ENCODE data around the gene NEMF.
A peak's percentile ranks its signal among the peaks of the same experiment; 100 is the strongest.
"Not testable (repeated sequence)": the region's sequence is repeated elsewhere in the genome, so short reads cannot be mapped to it uniquely, and the experiment has no call there.

The NEMF gene, protein sequence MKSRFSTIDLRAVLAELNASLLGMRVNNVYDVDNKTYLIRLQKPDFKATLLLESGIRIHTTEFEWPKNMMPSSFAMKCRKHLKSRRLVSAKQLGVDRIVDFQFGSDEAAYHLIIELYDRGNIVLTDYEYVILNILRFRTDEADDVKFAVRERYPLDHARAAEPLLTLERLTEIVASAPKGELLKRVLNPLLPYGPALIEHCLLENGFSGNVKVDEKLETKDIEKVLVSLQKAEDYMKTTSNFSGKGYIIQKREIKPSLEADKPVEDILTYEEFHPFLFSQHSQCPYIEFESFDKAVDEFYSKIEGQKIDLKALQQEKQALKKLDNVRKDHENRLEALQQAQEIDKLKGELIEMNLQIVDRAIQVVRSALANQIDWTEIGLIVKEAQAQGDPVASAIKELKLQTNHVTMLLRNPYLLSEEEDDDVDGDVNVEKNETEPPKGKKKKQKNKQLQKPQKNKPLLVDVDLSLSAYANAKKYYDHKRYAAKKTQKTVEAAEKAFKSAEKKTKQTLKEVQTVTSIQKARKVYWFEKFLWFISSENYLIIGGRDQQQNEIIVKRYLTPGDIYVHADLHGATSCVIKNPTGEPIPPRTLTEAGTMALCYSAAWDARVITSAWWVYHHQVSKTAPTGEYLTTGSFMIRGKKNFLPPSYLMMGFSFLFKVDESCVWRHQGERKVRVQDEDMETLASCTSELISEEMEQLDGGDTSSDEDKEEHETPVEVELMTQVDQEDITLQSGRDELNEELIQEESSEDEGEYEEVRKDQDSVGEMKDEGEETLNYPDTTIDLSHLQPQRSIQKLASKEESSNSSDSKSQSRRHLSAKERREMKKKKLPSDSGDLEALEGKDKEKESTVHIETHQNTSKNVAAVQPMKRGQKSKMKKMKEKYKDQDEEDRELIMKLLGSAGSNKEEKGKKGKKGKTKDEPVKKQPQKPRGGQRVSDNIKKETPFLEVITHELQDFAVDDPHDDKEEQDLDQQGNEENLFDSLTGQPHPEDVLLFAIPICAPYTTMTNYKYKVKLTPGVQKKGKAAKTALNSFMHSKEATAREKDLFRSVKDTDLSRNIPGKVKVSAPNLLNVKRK

GRCh38 chr14:49852301-49853157 lies at the start of gene NEMF:
Gene NEMF (minus strand): TSS chr14:49852788. CDS start chr14:49852753, 35 bp downstream.
- DNase-seq, result peak; percentile 87

- no peak for DNase-seq
Measured at GRCh38 chr14:49900973-49901372, 48.4 kb upstream of the NEMF start.

DNA sequence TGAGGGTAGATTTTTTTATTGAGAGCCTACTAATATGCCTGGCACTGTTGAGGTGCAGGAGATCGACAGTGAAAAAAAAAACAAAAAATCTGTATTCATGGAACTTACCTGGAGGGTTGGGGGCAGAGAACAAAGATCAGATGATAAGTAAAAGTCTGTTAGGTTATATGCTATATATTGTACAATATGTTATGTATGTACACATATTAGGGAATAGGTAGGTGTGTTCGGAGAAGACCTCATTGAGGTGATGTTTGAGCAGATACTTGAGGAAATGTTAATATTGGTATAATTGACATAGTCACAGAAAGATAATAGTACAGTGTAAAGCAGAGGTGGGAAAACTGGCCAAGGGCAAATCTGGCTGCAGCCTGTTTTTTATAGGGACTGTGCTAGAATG lies 45.9 kb upstream of the NEMF start:
- DNase-seq, result no peak

GRCh38 chr14:49897965-49898364 lies 45.4 kb upstream of the NEMF start:
- DNase-seq, result no peak

GRCh38 chr14:49897414-49897813 lies 44.8 kb upstream of the NEMF start:
- no peak for DNase-seq

- no peak for DNase-seq
Measured at GRCh38 chr14:49896966-49897365, 44.4 kb upstream of the NEMF start.

- not testable (repeated sequence) for DNase-seq
Measured at GRCh38 chr14:49896272-49896671, 43.7 kb upstream of the NEMF start.

DNA sequence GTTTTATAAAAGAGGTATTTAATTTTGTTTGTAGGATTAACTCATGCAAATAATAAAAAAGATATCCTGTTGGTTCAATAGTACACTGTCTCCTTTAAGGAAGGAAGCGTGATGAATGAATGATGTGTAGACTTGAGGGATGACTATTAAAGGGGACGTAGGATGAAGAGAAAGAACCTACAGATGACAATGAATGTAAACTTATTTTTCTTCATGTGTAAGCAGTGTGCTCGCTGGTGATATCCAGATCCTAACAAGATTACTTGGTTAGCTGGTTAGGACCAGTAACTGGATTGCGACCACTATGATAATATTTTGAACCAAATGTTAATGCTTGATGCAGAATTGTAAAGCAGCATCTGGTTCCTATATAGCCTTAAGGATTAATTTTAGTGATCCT lies 42.9 kb upstream of the NEMF start:
- DNase-seq, result peak; percentile 37

DNA sequence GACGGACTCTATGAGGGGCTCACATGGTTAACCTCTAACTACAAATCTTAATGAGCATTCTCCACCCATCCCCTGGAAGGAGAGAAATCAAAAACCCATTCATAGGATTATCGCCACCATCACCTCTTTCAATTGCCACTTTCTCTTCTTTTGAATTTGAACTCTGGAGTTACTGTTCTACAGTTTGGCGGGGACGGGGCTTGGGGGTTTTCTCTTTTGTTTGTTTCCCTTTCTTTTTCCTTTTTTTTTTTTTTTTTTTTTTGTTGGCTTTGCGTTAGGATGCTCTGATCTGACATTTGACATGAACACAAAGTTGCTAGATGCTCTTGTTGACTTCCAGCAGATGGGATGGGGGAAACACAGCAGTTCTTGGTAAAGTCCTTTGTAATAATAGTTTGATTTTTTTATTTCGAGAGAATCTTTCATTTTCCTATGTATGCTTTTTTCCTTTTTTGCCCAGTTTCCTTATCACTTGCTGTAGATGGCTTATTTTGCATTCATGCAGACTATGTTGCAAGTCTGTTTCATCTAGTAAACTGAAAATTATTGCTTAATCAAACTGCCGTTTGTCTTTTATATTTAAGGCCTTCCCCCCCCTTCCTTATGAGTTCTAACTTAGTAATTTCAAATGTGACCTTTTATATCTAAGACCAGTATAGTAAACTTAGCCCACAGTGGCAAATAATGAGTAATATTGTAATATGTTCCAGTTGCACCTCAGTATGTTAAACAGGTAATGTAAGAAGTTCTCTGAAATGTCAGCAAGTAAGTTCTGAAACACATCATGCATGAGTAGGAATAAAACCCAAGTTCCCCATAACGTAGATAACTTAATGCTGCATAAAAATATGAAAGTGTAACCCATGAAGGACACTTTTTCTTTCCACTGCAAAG lies 41.9 kb upstream of the NEMF start:
- peak; percentile 62 for DNase-seq

GRCh38 chr14:49893309-49894213 lies 41.0 kb upstream of the NEMF start:
- DNase-seq, result peak; percentile 74

DNA sequence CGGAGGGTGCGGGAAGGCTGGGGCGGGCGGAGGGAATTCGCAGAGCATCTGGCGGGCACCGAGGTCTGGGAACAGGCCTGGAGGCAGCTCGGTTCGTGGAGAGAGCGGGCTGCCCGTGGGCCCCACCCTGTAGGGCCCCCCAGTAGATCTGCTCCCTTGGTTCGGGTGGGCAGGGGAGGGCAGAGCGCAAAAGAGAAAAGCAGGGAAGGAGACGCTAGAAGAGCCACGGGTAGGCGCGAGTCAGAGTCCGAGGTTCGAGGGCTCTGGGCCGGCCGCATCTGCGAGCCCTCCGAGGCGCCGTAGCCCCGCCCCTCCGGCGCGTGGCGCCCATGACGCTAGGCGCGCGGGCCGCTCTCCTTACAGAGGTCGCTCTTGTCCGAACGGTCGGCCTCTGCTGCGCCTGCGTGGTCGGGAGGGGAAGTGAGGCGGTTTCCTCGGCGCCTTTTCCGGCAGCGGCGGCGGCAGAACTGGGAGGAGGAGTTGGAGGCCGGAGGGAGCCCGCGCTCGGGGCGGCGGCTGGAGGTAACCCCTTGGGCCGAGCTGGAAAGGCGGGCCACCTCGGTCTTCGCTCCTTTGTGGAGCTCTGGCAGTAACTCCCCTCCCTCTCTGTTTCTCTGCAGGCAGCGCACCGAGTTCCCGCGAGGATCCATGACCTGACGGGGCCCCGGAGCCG lies 40.2 kb upstream of the NEMF start, which contains the start of gene ARF6:
ARF6 (plus strand) TSS at position 447 of the 673 bp plus-strand sequence. CDS start 655 bp downstream, outside the sequence.
- peak; percentile 97 for DNase-seq

DNA sequence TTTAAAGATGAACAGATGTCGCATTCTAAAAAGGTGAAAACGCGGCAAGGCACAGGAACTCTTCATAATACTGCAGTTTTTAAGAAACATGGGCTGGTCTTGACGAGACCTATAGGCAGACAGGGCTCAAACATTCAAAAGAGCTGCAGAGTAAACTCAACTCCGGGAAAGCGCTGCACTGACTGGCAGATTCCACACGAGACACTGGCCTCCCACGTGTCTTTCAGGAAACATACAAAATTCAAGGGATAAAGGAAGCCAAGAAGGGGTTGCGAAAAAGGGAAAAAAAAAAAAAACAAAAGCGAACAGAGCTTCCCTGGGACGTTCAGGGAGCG lies 39.7 kb upstream of the NEMF start:
- DNase-seq, result peak; percentile 61

DNA sequence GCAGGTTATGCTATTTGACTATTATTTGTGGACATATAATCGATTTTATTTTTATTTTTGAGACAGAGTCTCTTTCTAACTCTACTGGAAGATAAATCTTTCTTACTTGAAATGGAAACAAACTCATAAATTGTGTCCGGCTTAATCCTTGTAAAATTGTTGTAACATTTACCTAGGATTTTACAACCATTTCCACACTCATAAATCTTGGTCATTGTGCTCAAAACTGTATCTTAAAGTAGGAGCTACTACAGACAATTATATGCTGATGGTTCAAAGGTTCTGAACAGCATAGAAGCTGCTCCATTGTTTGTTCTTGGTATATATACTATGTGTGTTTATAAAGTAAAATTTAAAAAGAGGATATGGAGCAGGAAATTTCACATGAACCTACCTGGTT lies 35.7 kb upstream of the NEMF start:
- DNase-seq, result no peak

DNA sequence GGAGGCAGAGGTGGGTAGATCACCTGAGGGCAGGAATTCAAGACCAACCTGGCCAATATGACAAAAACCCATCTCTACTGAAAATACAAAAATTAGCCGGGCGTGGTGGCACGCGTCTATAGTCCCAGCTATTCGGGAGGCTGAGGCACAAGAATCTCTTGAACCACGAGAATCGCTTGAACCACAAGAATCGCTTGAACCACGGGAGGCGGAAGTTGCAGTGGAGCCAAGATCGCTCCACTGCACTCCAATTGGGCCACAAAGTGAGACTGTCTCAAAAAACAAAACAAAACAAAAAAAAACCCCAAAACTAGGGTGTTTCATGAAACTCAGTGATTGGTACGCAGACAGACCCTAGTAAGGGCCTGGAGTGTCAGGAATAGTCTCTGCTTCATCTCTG lies 33.9 kb upstream of the NEMF start:
- DNase-seq, result no peak

DNA sequence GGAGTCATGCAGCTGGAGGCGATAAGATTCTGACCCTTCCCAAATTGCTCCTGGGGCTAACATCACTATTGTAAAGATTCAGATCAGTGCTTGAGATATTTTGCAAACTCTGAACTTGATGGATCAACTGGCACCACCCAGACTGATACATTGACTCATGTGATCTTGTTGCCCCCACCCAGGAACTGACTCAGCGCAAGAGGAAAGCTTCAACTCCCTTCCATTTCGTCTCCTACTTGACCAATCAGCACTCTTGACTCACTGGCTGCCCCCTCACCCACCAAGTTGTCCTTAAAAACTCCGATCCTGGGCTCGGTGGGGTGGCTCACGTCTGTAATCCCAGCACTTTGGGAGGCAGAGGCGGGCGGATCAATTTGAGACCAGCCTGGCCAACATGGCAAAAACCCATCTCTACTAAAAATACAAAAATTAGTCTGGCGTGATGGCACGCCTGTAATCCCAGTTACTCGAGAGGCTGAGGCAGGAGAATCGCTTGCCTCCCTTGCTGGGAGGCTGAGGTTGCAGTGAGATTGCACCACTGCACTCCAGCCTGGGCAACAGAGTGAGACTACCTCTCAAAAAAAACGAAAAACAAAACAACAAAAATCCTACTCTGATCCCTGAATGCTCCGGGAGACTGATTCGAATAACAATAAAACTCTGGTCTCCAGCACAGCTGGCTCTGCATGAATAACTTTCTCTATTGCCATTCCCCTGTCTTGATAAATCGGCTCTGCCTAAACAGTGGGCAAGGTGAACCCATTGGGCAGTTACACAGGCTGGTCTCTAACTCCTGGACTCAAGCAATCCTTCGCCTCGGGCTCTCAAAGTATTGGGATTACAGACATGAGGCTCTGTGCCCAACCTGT lies 30.5 kb upstream of the NEMF start:
- DNase-seq, result no peak

DNA sequence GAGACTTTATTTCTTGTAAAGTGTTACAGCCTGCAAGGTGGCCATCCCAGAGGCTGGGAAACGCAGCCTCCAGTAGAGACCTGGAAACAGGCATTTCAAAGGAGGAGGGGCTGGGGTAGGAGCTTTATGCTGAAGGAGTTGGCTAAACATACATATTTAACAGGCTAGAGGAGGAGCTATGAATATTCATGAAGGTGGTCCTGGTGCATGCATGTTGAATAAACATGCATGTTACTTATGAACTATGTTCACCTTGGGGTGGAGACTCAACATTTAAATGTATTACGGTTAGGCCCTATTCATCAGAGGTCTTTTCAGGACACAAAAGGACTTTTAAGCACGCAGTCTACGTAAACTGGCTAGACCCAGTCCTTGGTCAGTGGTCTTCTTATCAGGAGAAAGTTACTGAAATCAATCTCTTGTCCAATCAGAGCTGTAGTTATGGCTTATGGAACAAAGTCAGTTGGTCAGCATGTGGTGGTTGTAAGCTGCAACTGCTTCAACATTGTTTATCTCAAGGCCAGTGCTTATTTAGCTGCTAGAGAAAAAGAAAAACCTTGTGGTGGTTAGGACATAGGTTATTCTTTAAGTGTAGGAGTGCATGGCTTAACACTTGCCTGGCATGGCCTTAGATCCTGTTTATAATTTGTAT lies 28.9 kb upstream of the NEMF start:
- no peak for DNase-seq

GRCh38 chr14:49880267-49881064 lies 27.9 kb upstream of the NEMF start:
- DNase-seq, result no peak
